Measurements from ENCODE around the gene PDXK.

The PDXK gene

GRCh38 chr21:43786300-43786806 lies 67.4 kb downstream of the PDXK start:
- Histone ChIP-seq H3K9me3 (ENCODE audit: severe bottlenecking) (no peaks in the 10 kb centered on the region), H3K27ac (no peak overlapping the region), H3K36me3 (peaks cover 16% of the 10 kb centered on the region), H3K4me3 (ENCODE audit: low read depth, low read length) (no peak overlapping the region), H3K27me3 (ENCODE audit: insufficient read depth, low read depth, severe bottlenecking) (no peaks in the 10 kb centered on the region)
- TF ChIP-seq CTCF (IDR thresholded peaks at IDR 0.05; ENCODE audit: low read depth, low read length) = no peak
- no peak for DNase-seq

DNA sequence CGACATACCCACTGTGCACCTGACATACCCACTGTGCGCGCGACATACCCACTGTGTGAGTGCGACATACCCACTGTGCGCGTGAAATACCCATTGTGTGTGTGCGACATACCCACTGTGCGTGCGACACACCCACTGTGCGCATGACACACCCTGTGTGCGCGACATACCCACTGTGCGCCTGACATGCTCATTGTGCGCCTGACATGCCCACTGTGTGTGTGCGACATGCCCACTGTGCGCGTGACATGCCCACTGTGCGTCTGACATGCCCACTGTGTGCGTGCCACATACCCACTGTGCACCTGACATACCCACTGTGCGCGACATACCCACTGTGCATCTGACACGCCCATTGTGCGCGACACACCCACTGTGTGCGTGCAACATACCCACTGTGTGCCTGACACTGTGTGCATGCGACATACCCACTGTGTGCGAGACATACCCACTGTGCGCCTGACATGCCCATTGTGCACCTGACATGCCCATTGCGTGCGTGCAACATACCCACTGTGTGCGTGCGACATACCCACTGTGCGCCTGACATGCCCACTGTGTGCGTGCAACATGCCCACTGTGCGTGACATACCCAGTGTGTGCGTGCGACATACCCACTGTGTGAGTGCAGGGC lies 68.0 kb downstream of the PDXK start:
- H3K27ac ChIP-seq = no peak overlapping the region

GRCh38 chr21:43789276-43790009 lies 70.5 kb downstream of the PDXK start, which contains the start of gene RRP1:
Gene RRP1, plus strand, starts transcription at chr21:43789577. Its CDS starts 53 bp downstream, at chr21:43789630.
- no peaks in the 10 kb centered on the region for H3K9me3 ChIP-seq (ENCODE audit: severe bottlenecking)
- peaks cover 47% of the 10 kb centered on the region for H3K36me3 ChIP-seq
- peak; percentile 96 for TF ChIP-seq CTCF (IDR thresholded peaks at IDR 0.05; ENCODE audit: low read depth, low read length)
- peak; percentile 93 for DNase-seq
- H3K27ac ChIP-seq = peak within 1 kb of the TSS; percentile 81
- no peaks in the 10 kb centered on the region for H3K27me3 ChIP-seq (ENCODE audit: insufficient read depth, low read depth, severe bottlenecking)
- H3K4me3 ChIP-seq (ENCODE audit: low read depth, low read length) = peak within 1 kb of the TSS; percentile 88

More for the DNA sequence above, 68.0 kb downstream of the PDXK start:
- TF ChIP-seq CTCF (IDR thresholded peaks at IDR 0.05; ENCODE audit: low read depth, low read length) = no peak
- H3K27me3 ChIP-seq (ENCODE audit: insufficient read depth, low read depth, severe bottlenecking) = no peaks in the 10 kb centered on the region
- H3K36me3 ChIP-seq = peaks cover 22% of the 10 kb centered on the region
- DNase-seq = no peak
- H3K4me3 ChIP-seq (ENCODE audit: low read depth, low read length) = no peak overlapping the region
- no peaks in the 10 kb centered on the region for H3K9me3 ChIP-seq (ENCODE audit: severe bottlenecking)

GRCh38 chr21:43790010-43790524 lies 71.1 kb downstream of the PDXK start:
- H3K9me3 ChIP-seq (ENCODE audit: severe bottlenecking) = no peaks in the 10 kb centered on the region
- H3K27me3 ChIP-seq (ENCODE audit: insufficient read depth, low read depth, severe bottlenecking) = no peaks in the 10 kb centered on the region
- TF ChIP-seq CTCF (IDR thresholded peaks at IDR 0.05; ENCODE audit: low read depth, low read length) = no peak
- DNase-seq = no peak
- H3K27ac ChIP-seq = peak overlapping the region; percentile 77
- peaks cover 54% of the 10 kb centered on the region for H3K36me3 ChIP-seq
- peak overlapping the region; percentile 88 for H3K4me3 ChIP-seq (ENCODE audit: low read depth, low read length)

DNA sequence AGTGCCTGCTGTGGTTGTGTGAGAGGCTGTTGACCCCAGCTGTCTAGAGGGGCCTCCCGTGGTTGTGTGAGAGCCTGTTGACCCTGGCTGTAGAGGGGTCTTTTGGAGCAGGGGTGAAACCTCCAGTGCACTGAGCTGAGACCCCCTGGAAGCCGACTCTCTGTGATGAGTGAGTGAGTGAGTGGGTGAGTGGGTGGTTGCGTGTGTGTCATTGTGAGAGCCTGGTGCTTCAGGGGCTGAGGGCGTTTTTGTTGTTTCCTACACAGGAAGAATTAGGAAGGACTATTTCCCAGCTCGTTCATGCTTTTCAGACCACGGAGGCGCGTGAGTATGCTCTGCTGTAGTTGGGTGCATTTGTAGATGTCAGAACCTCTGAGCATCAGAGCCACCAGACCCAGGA lies 73.5 kb downstream of the PDXK start:
- no peaks in the 10 kb centered on the region for H3K9me3 ChIP-seq (ENCODE audit: severe bottlenecking)
- H3K27ac ChIP-seq = no peak overlapping the region
- no peaks in the 10 kb centered on the region for H3K27me3 ChIP-seq (ENCODE audit: insufficient read depth, low read depth, severe bottlenecking)
- TF ChIP-seq CTCF (IDR thresholded peaks at IDR 0.05; ENCODE audit: low read depth, low read length) = no peak
- H3K4me3 ChIP-seq (ENCODE audit: low read depth, low read length) = no peak overlapping the region
- H3K36me3 ChIP-seq = peaks cover 77% of the 10 kb centered on the region
- no peak for DNase-seq
